NCI-H1092 (cell line): ENCODE measurements around the gene ELL2.
"Not testable (repeated sequence)": the region's sequence is repeated elsewhere in the genome, so short reads cannot be mapped to it uniquely, and the experiment has no call there.

Experiments
- DNase-seq: peaks from one replicate; lab custom pipeline; 2025; lab: John Stamatoyannopoulos, UW

The ELL2 gene

GRCh38 chr5:95930141-95930930 lies 31.3 kb downstream of the ELL2 start:
- no peak for DNase-seq

GRCh38 chr5:95928724-95929253 lies 32.9 kb downstream of the ELL2 start:
- no peak for DNase-seq

GRCh38 chr5:95927927-95928723 lies 33.5 kb downstream of the ELL2 start:
- DNase-seq: no peak

GRCh38 chr5:95927300-95927699 lies 34.4 kb downstream of the ELL2 start:
- DNase-seq: not testable (repeated sequence)

GRCh38 chr5:95925939-95926338 lies 35.7 kb downstream of the ELL2 start:
- no peak for DNase-seq

GRCh38 chr5:95925378-95925744 lies 36.3 kb downstream of the ELL2 start:
- no peak for DNase-seq

- DNase-seq: no peak
Measured at GRCh38 chr5:95924720-95925377, 36.8 kb downstream of the ELL2 start.

GRCh38 chr5:95923918-95924544 lies 37.6 kb downstream of the ELL2 start:
- no peak for DNase-seq

- no peak for DNase-seq
Measured at GRCh38 chr5:95922798-95923197, 38.9 kb downstream of the ELL2 start.

GRCh38 chr5:95921501-95921900 lies 40.1 kb downstream of the ELL2 start:
- DNase-seq: no peak

- no peak for DNase-seq
Measured at GRCh38 chr5:95920822-95921221, 40.8 kb downstream of the ELL2 start.

- DNase-seq: no peak
Measured at GRCh38 chr5:95919658-95920057, 42.0 kb downstream of the ELL2 start.

- no peak for DNase-seq
Measured at GRCh38 chr5:95918421-95919006, 43.1 kb downstream of the ELL2 start.

- DNase-seq: no peak
Measured at GRCh38 chr5:95917207-95917606, 44.4 kb downstream of the ELL2 start.

- no peak for DNase-seq
Measured at GRCh38 chr5:95916687-95917085, 45.0 kb downstream of the ELL2 start.

- no peak for DNase-seq
Measured at GRCh38 chr5:95915999-95916686, 45.5 kb downstream of the ELL2 start.

GRCh38 chr5:95913663-95914062 lies 48.0 kb downstream of the ELL2 start:
- DNase-seq: no peak

- DNase-seq: no peak
Measured at GRCh38 chr5:95912029-95912428, 49.6 kb downstream of the ELL2 start.

GRCh38 chr5:95910521-95910920 lies 51.1 kb downstream of the ELL2 start:
- DNase-seq: no peak

GRCh38 chr5:95909738-95910137 lies 51.9 kb downstream of the ELL2 start:
- no peak for DNase-seq

GRCh38 chr5:95908799-95909198 lies 52.9 kb downstream of the ELL2 start:
- DNase-seq: no peak
